NCI-H2227 treated with DMSO at 0.1 percent for 48 hours (cell line): ENCODE results near the gene AVL9.
"Not testable (repeated sequence)": the region's sequence is repeated elsewhere in the genome, so short reads cannot be mapped to it uniquely, and the experiment has no call there.

Experiments
- DNase-seq: peaks from one replicate; lab custom pipeline; 2025; lab: John Stamatoyannopoulos, UW

Gene AVL9

GRCh38 chr7:32637611-32638010 is 142.3 kb downstream of the AVL9 start:
- DNase-seq, result not testable (repeated sequence)
